ENCODE data around the gene MTMR1.

- TF ChIP-seq, protein P1, sequence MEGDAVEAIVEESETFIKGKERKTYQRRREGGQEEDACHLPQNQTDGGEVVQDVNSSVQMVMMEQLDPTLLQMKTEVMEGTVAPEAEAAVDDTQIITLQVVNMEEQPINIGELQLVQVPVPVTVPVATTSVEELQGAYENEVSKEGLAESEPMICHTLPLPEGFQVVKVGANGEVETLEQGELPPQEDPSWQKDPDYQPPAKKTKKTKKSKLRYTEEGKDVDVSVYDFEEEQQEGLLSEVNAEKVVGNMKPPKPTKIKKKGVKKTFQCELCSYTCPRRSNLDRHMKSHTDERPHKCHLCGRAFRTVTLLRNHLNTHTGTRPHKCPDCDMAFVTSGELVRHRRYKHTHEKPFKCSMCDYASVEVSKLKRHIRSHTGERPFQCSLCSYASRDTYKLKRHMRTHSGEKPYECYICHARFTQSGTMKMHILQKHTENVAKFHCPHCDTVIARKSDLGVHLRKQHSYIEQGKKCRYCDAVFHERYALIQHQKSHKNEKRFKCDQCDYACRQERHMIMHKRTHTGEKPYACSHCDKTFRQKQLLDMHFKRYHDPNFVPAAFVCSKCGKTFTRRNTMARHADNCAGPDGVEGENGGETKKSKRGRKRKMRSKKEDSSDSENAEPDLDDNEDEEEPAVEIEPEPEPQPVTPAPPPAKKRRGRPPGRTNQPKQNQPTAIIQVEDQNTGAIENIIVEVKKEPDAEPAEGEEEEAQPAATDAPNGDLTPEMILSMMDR (IDR thresholded peaks at IDR 0.05): no peak
- TF ChIP-seq EP300 (IDR thresholded peaks at IDR 0.05): no peak
Observed at GRCh38 chrX:150729956-150730355, 36.8 kb downstream of the MTMR1 start.

All from ovary (tissue), 3 donors.